ENCODE results near the gene VWDE.
"Not testable (repeated sequence)": the region's sequence is repeated elsewhere in the genome, so short reads cannot be mapped to it uniquely, and the experiment has no call there.

VWDE gene

GRCh38 chr7:12401538-12402364 is 1.9 kb downstream of the VWDE start:
- DNase-seq (ENCODE audit: low spot score), result no peak

- no peak for DNase-seq (ENCODE audit: low spot score)
Observed at GRCh38 chr7:12398186-12398585, 5.5 kb downstream of the VWDE start.

GRCh38 chr7:12397671-12398070 is 6.0 kb downstream of the VWDE start:
- no peak for DNase-seq (ENCODE audit: low spot score)

- DNase-seq (ENCODE audit: low spot score), result not testable (repeated sequence)
Observed at GRCh38 chr7:12396670-12397069, 7.0 kb downstream of the VWDE start.

GRCh38 chr7:12391922-12392615 is 11.6 kb downstream of the VWDE start:
- DNase-seq (ENCODE audit: low spot score), result no peak

GRCh38 chr7:12389089-12389700 is 14.5 kb downstream of the VWDE start:
- DNase-seq (ENCODE audit: low spot score), result peak; percentile 30

GRCh38 chr7:12386313-12386740 is 17.3 kb downstream of the VWDE start:
- no peak for DNase-seq (ENCODE audit: low spot score)

GRCh38 chr7:12385364-12385786 is 18.3 kb downstream of the VWDE start:
- DNase-seq (ENCODE audit: low spot score), result no peak

GRCh38 chr7:12383377-12383776 is 20.3 kb downstream of the VWDE start:
- DNase-seq (ENCODE audit: low spot score), result no peak

- no peak for DNase-seq (ENCODE audit: low spot score)
Observed at GRCh38 chr7:12378389-12378788, 25.3 kb downstream of the VWDE start.

GRCh38 chr7:12377406-12377805 is 26.3 kb downstream of the VWDE start:
- DNase-seq (ENCODE audit: low spot score), result no peak

GRCh38 chr7:12373580-12374263 is 29.9 kb downstream of the VWDE start:
- DNase-seq (ENCODE audit: low spot score), result no peak

- no peak for DNase-seq (ENCODE audit: low spot score)
Observed at GRCh38 chr7:12370249-12370648, 33.4 kb downstream of the VWDE start.

- no peak for DNase-seq (ENCODE audit: low spot score)
Observed at GRCh38 chr7:12369756-12370155, 33.9 kb downstream of the VWDE start.

GRCh38 chr7:12369072-12369471 is 34.6 kb downstream of the VWDE start:
- no peak for DNase-seq (ENCODE audit: low spot score)

- no peak for DNase-seq (ENCODE audit: low spot score)
Observed at GRCh38 chr7:12360948-12361347, 42.7 kb downstream of the VWDE start.

GRCh38 chr7:12358694-12359093 is 45.0 kb downstream of the VWDE start:
- no peak for DNase-seq (ENCODE audit: low spot score)

- no peak for DNase-seq (ENCODE audit: low spot score)
Observed at GRCh38 chr7:12357508-12357907, 46.2 kb downstream of the VWDE start.

- DNase-seq (ENCODE audit: low spot score), result no peak
Observed at GRCh38 chr7:12351843-12352242, 51.8 kb downstream of the VWDE start.

- no peak for DNase-seq (ENCODE audit: low spot score)
Observed at GRCh38 chr7:12350971-12351370, 52.7 kb downstream of the VWDE start.

- DNase-seq (ENCODE audit: low spot score), result no peak
Observed at GRCh38 chr7:12337095-12337494, 66.6 kb downstream of the VWDE start.
